NCI-H146 (cell line): ENCODE results near the gene ALDH6A1.

Source experiments
- DNase-seq: peaks from one replicate; lab custom pipeline; 2025; lab: John Stamatoyannopoulos, UW

The ALDH6A1 gene

DNA sequence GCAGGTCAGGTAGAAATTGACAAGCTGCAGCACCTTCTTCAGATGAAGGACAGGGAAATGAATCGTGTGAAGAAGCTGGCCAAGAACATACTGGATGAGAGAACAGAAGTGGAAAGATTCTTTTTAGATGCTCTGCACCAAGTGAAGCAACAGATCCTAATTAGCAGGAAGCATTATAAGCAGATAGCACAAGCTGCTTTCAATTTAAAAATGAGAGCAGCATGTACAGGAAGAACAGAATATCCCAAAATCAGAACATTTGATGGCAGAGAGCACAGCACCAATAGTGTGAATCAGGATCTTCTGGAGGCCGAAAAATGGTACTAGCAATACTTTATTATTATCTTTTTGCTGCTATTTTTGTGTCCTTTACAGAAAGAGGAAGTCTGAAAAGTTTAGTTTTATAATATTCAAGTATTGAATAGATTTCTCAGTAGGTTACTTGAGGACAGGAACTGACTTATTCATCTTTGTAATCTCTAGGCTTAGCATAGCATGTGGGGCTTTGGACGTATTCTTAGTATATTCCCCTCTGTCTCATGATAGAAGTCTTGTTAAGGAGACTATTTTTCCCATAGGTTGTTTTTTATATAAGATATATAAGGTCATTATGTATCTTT lies 34.3 kb downstream of the ALDH6A1 start:
- no peak for DNase-seq

DNA sequence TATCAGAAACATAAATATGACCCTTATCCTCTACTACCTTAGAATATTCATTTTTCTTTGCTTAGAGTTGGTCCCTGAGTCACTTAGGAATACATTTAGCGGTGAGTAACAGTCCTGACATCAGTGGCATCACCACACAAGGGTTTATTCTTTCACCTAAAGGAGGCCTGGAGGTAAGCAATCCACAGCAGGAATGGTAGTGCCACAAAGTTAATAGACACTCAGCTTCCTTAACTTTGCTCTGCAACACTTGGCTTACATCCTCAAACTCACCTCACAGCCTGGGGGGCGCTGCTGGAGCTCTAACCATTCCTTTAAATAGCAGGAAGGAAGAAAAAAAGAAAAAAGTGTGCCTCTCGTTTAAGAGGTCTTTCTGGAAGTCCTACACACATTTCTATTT lies 36.0 kb downstream of the ALDH6A1 start:
- no peak for DNase-seq

DNA sequence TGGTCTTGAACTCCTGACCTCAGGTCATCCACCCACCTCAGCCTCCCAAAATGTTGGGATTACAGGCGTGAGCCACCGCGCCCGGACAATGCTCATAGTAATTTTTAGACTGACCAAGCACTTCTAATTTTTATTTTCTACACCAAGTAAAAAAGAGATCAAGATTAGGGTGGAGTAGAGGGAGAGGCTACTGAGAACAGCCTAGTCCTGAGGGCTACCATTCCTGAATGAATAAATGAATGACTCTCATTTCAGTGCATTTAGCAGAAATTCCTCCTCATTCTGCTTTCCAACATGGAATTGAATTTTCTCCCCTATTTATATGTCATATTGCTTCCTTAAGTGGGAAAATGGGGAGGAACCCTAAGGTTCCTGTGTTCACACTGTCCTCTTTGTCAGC lies 38.7 kb downstream of the ALDH6A1 start:
- DNase-seq = no peak

GRCh38 chr14:74042296-74042695 lies 42.0 kb downstream of the ALDH6A1 start:
- no peak for DNase-seq

GRCh38 chr14:74038020-74038859 lies 46.0 kb downstream of the ALDH6A1 start:
- DNase-seq = peak; percentile 19

GRCh38 chr14:74035556-74035955 lies 48.7 kb downstream of the ALDH6A1 start:
- no peak for DNase-seq

DNA sequence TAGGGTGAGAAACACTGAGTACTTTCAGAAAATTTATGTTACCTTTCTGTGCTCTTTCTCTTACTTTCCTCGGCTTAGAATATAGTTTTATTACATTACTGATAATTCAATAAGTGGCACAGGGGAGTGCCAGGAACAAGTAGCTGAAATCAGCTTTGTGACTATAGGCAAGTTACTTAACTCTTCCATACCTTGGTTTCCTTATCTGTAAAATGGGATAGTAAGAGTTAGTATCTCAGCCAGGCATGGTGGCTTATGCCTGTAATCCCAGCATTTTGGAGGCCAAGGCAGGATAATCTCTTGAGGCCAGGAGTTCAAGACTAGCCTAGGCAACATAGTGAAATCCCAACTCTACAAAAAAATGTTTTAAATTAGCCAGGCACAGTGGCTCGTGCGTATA lies 49.7 kb downstream of the ALDH6A1 start:
- no peak for DNase-seq

GRCh38 chr14:74029136-74029535 lies 55.1 kb downstream of the ALDH6A1 start:
- DNase-seq = no peak

GRCh38 chr14:74022346-74022745 lies 61.9 kb downstream of the ALDH6A1 start:
- no peak for DNase-seq

- DNase-seq = no peak
These were observed 64.7 kb downstream of the ALDH6A1 start for GRCh38 chr14:74019408-74020137.

- DNase-seq = peak; percentile 77
These were observed 65.5 kb downstream of the ALDH6A1 start, which contains the start of the genes BBOF1 and ENTPD5 for GRCh38 chr14:74018586-74019407. Gene BBOF1, plus strand, starts transcription at chr14:74019349. Its CDS starts 130 bp downstream, at chr14:74019479. Gene ENTPD5, minus strand, starts transcription at chr14:74019288. Its CDS starts 31,186 bp downstream, at chr14:73988102.

- no peak for DNase-seq
These were observed 66.1 kb downstream of the ALDH6A1 start for GRCh38 chr14:74018174-74018585.

GRCh38 chr14:74015963-74016362 lies 68.3 kb downstream of the ALDH6A1 start:
- DNase-seq = no peak

GRCh38 chr14:74015176-74015575 lies 69.1 kb downstream of the ALDH6A1 start:
- no peak for DNase-seq

DNA sequence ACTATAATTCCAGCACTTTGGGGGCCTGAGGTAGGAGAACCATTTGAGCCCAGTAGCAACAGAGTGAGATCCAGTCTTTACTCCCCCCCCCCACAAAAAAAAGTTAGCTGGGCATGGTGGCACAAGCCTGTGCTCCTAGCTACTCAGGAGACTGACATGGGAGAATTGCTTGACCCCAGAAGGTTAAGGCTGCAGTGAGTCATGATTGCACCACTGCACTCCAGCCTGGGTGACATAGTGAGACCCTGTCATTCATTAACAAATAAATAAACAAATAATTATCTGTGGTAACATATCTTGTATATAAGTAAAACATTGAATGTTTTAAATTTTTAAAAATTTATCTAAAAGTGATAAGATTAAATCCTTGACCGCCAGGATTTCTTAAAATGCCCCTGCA lies 70.0 kb downstream of the ALDH6A1 start:
- DNase-seq = no peak

DNA sequence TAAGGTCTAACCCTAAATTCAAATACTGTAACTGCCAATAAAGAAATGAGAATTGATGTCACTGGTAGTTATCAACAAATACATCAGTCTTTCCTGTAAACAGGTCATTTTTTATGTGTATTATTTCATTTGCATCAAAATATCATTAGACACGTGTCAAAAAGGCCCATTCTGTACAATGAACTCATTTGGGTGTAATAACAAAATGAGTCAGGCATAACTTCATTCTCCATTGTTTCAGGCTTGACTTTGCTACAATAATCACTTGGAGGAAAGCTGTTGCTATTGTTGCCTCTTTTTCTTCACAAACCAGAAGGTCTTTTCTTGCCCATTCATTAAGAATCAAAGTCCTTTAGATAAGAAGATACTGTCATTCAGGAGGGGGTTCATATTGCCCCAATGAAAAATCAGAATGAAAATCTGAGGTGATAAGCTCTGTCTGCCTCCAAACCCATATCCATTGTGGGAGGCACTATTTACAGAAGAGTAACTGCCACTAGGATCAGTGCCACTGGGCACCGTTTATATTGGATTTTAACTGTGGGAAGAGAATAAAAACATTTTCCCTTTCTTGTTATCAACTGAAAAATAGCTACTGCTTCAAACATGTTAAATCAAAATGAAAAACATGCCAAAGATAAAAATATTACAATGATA lies 75.3 kb downstream of the ALDH6A1 start:
- DNase-seq = no peak
